Cardiac fibroblast (primary cell): ENCODE results near the gene R3HDM2.

ENCODE experiments used
- DNase-seq, 2 donors: peaks; one replicate each; pipeline versions ENCODE4 v3.0.0 to v3.0.0-alpha.2; 2010; ENCODE audit warnings: low read depth in 2 of 2
- H3K4me3 ChIP-seq, 2 donors: replicated peaks in 1 of 2; 1 replicate in 1 of 2; 2 replicates in 1 of 2; pipeline ENCODE4 v1.5.1; 2011; ENCODE audit warnings: low read depth in 2 of 2, low read length in 2 of 2, mild to moderate bottlenecking in 2 of 2, moderate library complexity in 1 of 2
- CTCF ChIP-seq: IDR thresholded peaks from one replicate; pipeline ENCODE4 v1.5.1; 2011; ENCODE audit warnings: low read depth, mild to moderate bottlenecking, low read length, inconsistent platforms

The R3HDM2 gene

DNA sequence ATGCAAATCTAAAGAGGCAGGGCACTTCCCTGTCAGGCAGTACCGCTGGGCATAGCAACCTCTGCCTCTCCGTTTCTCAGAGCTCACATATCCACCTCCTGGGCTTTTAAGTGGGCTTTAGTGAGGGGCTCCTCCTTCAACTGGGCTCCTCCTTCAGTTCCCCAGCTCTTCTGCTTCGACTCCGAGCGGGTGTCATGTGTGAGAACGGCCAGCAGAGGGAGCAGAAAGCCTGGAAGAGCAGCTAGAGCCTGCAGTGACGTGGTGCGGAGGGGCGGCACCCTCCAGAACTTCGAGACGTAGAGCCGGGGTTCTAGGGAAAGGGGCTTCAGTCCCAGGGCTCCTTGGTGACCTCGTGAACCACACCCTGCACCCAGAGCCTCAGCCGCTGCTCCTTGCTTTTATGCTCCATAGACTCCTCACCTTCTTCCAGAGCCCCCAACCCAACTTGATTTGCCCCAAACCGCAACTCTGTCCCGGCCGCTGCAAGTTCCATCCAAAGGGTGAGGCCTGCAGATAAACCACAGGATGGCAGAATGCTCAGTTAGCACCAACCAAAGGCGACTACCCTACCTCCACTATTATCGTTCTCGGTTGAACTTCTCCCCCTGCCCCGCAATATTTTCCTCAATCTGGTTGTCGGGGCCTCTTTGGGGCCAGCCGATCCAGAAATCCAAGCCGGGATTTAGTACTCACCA is 28.4 kb upstream of the R3HDM2 start:
- peak; percentile 98 for TF ChIP-seq CTCF
- DNase-seq: peak; percentile 98
- peak overlapping the region; percentile 68 to 73 for H3K4me3 ChIP-seq

GRCh38 chr12:57458665-57459054 is 27.8 kb upstream of the R3HDM2 start:
- DNase-seq: no peak
- TF ChIP-seq CTCF: no peak
- peak overlapping the region; percentile 68 to 73 for H3K4me3 ChIP-seq

- TF ChIP-seq CTCF: no peak
- DNase-seq: no peak
- no peak overlapping the region for H3K4me3 ChIP-seq
Observed at GRCh38 chr12:57456737-57457490, 26.1 kb upstream of the R3HDM2 start.

DNA sequence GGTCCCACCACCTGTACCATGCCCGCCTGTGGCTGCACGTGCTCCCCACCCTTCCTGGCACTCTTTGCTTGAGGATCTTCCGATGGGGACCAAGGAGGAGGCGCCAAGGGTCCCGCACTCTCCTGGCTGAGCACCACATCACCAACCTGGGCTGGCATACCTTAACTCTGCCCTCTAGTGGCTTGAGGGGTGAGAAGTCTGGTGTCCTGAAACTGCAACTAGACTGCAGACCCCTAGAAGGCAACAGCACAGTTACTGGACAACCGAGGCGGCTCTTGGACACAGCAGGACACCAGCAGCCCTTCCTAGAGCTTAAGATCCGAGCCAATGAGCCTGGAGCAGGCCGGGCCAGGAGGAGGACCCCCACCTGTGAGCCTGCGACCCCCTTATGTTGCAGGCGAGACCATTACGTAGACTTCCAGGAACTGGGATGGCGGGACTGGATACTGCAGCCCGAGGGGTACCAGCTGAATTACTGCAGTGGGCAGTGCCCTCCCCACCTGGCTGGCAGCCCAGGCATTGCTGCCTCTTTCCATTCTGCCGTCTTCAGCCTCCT is 25.4 kb upstream of the R3HDM2 start:
- no peak overlapping the region for H3K4me3 ChIP-seq
- DNase-seq: peak; percentile 44 to 45
- TF ChIP-seq CTCF: peak; percentile 61

DNA sequence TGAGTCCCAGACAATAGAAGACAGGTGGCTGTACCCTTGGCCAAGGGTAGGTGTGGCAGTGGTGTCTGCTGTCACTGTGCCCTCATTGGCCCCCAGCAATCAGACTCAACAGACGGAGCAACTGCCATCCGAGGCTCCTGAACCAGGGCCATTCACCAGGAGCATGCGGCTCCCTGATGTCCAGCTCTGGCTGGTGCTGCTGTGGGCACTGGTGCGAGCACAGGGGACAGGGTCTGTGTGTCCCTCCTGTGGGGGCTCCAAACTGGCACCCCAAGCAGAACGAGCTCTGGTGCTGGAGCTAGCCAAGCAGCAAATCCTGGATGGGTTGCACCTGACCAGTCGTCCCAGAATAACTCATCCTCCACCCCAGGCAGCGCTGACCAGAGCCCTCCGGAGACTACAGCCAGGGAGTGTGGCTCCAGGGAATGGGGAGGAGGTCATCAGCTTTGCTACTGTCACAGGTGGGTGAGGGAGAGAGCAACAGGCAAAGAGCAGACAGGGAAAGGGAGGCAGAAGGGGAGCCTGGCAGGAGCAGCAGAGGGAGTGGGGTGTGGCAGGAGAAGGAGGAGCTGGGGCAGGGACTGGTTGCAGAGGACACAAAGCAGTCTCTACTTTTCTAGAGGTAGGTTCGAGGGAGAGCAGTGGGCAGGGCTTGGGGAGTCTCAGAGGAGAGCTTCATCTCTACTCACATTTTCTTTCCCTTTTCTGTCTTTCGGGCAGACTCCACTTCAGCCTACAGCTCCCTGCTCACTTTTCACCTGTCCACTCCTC is 24.7 kb upstream of the R3HDM2 start:
- no peak for DNase-seq
- TF ChIP-seq CTCF: no peak

GRCh38 chr12:57454566-57455373 is 23.9 kb upstream of the R3HDM2 start, which contains the start of gene INHBE:
INHBE (plus strand) TSS chr12:57455307; CDS start chr12:57455537, 230 bp downstream.
- H3K4me3 ChIP-seq: no peak within 1 kb of the TSS
- peak; percentile 78 to 80 for DNase-seq
- peak; percentile 1 for TF ChIP-seq CTCF

More for the DNA sequence above, 24.7 kb upstream of the R3HDM2 start:
- H3K4me3 ChIP-seq: no peak overlapping the region
